Right ventricle myocardium superior (tissue), 1 donor: Measurements from ENCODE around the gene ART3. TPM values are rescaled to one million over a fixed set of nuclear protein-coding genes. Genes with fewer than 3 reads are reported as not detected.
"Not testable (repeated sequence)": the region's sequence is repeated elsewhere in the genome, so short reads cannot be mapped to it uniquely, and the experiment has no call there.

Experiments used
- ATAC-seq: fragments of 200-7000 bp; cut with Tn5 transposase; one replicate; pipeline ENCODE4 v1.9.1; 2020; ENCODE audit warnings: mild to moderate bottlenecking; ENCODE audit not compliant: poor library complexity
- DNase-seq: peaks from one replicate; pipeline ENCODE4 v3.0.0-alpha.2; 2020
- intact Hi-C: fragments of 100-400 bp; cut with DNase I; formaldehyde crosslinking; loops from one replicate; pipeline ENCODE4 v1.11.2; 2022
- long read RNA-seq: library from polyadenylated mRNA; unstranded; transcript quantifications from one replicate; pipeline ENCODE4 v2.0.0, GENCODE V29; 2021
- total RNA-seq: library from RNA; stranded (reverse); fragmentation: NEBNext Ultra II Directional; extraction: Animal tissue kit (Norgen Biotek cat#: 25700); gene quantifications from one replicate; pipeline ENCODE4 v1.2.1, GENCODE V29; 2021
- donor health status: DM: no; HTN: yes; CAD: no; lungs with severe emphysema.

ART3 gene, protein sequence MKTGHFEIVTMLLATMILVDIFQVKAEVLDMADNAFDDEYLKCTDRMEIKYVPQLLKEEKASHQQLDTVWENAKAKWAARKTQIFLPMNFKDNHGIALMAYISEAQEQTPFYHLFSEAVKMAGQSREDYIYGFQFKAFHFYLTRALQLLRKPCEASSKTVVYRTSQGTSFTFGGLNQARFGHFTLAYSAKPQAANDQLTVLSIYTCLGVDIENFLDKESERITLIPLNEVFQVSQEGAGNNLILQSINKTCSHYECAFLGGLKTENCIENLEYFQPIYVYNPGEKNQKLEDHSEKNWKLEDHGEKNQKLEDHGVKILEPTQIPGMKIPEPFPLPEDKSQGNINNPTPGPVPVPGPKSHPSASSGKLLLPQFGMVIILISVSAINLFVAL
- 164 TPM for total RNA-seq
- long read RNA-seq, transcript ART3-203 (12 exons, 1,561 nt), result major isoform, 18 of 166 reads
- long read RNA-seq, partial matches to known transcripts, result 3 of 166 reads
- long read RNA-seq, other reads (novel, unspliced or antisense), result 143 of 166 reads

DNA sequence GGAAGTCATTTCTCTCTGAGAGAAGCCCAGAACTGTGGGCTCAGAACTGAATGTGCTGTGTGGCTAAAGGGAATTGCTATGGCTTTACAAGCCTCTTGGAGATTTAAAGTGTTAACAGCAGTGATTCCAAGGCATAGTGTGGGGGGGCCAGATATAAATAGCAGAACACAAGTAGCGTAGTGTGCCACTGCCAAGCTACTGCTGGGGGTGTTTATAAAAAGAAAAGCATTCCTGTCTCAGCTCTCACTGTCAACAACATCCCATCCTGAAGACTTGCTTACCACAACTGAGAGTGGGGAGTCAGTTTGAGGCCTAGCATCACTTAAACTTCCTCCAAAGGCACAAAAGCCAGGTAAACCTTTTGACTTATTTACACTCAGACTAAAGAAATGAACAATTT lies at the start of gene ART3:
Gene ART3, plus strand, starts transcription at position 242 of the 400 bp plus-strand sequence. CDS start 1,181 bp downstream, outside the sequence.
- peak; percentile 91 for ATAC-seq
- DNase-seq, result no peak
- intact Hi-C loops, result no loop called here

DNA sequence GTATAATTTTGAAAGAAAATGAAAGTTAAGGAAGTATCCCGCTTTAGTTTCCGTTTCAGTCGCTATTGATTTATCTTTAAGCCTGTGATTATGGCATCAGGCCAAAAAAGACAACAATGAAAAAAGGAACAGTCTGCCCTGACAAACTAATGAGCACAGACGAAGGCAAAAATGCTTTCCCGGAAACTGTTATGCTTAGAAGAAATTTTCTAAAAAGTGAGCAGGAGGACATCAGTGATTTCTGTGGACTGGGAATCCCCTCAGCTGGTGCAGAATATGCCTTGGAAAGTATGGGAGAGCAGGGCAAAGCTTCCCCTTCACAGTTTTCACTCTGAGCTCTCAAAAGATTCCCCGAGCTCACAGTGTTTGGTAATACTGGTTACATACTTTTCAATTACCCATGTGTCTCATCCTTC lies 46.2 kb upstream of the ART3 start:
- ATAC-seq (peak; percentile 52), DNase-seq (no peak)
- intact Hi-C loops, result no loop called here

DNA sequence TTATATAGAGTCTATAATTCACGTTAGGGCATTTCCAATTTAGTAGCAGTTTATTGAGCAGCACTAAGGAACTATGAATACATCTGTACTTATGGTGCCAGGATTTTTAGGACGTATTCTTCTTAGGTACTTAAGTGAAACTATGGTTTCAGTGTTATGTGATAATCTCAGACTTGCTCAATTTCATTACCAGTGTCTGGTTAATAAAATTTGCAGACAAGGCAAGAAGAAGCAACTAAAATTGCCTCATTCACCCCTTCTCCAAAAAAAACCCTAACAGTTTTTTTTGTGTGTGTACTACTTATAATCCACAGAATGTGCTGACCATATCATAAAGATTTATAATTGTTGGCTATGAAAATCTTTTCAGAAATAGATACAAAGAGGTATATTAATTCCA lies 45.2 kb upstream of the ART3 start:
- intact Hi-C loops, result no loop called here
- no peak for DNase-seq
- no peak for ATAC-seq

DNA sequence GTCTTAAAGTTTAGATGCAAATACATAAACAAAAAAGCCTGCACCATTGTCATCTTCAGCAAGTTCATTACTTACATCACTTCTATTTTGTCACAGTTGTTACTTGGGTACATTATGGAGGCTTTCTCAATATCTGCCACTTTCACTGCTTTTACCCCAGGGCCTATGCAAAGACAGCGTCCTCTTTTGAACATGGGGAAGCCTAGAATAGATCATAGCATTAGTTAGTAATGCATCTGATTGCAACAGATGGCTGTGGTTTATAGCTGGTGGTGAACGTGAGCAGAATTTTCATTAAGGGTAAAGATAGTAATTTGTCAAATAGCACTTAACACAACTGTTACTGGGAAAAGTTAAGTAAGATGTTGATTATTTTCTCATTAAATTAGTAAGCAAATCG lies 39.4 kb upstream of the ART3 start:
- no peak for ATAC-seq
- DNase-seq, result no peak
- intact Hi-C loops, result no loop called here

DNA sequence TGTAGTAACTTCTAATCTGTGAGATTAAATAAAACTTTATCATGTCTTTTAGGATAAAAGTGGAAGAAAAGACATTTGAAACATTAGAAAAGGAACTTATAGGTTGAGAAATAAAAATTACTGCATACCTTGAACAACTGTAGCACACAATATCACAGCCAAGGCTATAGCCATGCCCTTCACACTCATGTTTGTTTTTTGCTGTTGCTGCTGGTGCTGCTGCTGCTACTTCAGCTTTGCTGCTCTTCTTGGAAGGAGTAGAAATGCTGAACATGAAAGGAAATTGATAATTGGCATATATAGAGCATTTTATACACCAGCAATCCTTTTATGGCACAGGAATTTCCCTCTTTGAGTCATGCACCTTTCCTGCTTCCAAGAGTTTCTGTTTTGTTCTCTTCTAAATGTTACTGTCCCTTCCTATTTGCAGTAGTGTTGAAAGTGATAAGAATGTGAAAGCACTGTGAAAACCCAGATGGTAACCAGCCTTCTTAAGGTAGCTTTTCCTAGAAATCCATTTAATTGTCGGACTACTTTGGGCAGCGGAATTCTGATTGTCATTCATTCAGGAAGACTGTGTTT lies 38.6 kb upstream of the ART3 start, which contains the start of gene CXCL11:
Gene CXCL11, minus strand, starts transcription at position 272 of the 582 bp plus-strand sequence. Its CDS starts 83 bp downstream, at position 189.
- intact Hi-C loops, result no loop called here
- no peak for ATAC-seq
- DNase-seq, result no peak

DNA sequence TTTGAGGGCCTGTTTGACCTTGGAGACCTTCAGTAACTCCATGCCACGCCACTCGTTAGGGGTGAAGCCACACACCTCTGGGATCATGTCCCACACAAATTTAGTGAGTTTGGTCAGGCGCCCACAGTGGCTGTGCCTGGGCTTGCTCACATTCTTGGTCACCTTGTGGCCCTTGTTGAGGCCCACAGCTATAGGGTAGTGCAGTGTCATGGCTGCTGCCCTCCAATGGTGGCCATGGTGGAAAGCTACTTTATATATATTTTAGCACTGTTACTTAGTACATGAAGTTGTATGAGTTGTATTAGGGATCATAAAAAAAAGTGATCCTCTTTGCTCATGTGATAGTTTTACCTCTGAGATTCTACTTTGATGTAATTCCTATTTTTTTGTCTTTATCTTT lies 37.7 kb upstream of the ART3 start:
- intact Hi-C loops, result no loop called here
- DNase-seq (no peak), ATAC-seq (no peak)

DNA sequence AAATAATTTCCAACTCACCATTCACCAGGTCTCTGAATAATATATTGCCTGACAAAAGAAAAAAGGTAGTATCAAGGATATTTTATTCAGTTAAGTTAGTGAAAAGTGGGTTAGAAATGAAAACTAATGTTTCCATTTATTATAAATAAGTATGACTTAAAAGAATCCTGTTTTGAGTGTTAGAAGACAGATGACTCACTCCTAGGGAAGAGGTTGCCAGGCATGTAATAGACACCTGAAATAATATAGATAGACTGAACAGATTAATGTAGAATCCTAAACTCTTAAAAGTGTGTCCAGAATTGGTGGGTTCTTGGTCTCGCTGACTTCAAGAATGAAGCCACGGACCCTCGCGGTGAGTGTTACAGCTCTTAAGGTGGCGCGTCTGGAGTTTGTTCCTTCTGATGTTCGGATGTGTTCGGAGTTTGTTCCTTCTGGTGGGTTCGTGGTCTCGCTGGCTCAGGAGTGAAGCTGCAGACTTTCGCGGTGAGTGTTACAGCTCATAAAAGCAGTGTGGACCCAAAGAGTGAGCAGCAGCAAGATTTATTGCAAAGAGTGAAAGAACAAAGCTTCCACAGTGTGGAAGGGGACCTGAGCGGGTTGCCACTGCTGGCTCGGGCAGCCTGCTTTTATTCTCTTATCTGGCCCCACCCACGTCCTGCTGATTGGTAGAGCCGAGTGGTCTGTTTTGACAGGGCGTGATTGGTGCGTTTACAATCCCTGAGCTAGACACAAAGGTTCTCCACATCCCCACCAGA lies 32.1 kb upstream of the ART3 start:
- intact Hi-C loops, result not testable (repeated sequence)

DNA sequence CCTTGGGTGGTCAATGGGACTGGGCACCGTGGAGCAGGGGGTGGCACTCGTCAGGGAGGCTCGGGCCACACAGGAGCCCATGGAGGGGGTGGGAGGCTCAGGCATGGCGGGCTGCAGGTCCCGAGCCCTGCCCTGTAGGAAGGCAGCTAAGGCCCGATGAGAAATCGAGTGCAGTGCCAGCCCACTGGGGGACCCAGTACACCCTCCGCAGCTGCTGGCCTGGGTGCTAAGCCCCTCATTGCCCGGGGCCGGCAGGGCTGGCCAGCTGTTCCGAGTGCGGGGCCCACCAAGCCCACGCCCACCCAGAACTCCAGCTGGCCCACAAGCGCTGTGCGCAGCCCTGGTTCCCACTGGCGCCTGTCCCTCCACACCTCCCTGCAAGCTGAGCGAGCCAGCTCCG lies 31.2 kb upstream of the ART3 start:
- intact Hi-C loops, ATAC-seq, DNase-seq: not testable (repeated sequence)

More for the DNA sequence above, 32.1 kb upstream of the ART3 start:
- not testable (repeated sequence) for DNase-seq, ATAC-seq

DNA sequence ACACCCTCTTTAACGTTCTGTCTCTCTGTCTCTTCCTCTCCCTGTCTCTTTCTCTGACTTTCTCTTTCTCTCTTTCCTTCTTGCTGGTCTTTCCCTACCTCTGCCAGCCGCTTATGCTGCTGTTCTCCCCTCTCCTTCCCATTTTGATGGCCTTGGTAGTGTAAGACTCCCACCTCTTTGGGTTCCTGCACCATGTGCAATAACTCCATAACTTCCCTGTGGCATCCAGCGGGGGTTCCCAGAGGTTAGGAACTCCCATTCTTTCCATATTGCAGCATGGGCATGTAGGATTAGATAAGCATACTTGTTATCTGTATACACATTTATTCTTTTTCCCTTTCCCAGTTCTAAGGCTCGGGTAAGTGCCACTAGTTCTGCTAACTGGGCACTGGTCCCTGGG lies 29.8 kb upstream of the ART3 start:
- DNase-seq, ATAC-seq, intact Hi-C loops: not testable (repeated sequence)

DNA sequence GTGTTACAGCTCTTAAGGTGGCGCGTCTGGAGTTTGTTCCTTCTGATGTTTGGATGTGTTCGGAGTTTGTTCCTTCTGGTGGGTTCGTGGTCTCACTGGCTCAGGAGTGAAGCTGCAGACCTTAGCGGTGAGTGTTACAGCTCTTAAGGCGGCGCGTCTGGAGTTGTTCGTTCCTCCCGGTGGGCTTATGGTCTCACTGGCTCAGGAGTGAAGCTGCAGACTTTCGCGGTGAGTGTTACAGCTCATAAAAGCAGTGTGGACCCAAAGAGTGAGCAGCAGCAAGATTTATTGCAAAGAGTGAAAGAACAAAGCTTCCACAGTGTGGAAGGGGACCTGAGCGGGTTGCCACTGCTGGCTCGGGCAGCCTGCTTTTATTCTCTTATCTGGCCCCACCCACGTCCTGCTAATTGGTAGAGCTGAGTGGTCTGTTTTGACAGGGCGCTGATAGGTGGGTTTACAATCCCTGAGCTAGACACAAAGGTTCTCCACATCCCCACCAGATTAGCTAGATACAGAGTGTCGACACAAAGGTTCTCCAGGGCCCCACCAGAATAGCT lies 24.6 kb upstream of the ART3 start:
- intact Hi-C loops, ATAC-seq, DNase-seq: not testable (repeated sequence)

DNA sequence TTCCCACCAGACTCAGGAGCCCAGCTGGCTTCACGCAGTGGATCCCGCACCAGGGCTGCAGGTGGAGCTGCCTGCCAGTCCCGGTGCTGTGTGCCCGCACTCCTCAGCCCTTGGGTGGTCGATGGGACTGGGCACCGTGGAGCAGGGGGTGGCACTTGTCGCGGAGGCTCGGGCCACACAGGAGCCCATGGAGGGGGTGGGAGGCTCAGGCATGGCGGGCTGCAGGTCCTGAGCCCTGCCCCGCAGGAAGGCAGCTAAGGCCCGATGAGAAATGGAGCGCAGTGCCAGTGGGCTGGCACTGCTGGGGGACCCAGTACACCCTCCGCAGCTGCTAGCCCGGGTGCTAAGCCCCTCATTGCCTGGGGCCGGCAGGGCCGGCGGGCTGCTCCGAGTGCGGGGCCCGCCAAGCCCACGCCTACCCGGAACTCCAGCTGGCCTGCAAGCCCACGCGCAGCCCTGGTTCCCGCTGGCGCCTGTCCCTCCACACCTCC lies 23.9 kb upstream of the ART3 start:
- ATAC-seq, intact Hi-C loops, DNase-seq: not testable (repeated sequence)

DNA sequence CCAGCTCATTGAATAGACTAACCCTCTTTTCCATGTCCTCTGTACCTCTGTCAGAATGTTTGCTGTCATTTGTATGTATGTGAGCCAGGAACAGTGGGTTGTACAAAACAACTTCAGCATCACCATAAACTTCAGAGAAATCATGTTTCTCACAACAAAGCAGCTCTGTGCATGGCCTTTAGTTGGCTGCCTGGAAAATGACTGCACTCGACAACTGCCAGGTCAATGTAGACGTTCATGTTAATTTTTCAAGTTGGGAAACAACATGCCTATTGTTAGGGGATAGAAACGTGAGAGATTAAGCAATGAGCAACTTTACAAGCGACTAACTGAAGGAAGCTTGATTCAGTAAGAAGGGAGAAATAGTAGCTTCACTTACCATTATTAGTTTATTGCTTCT lies 20.8 kb upstream of the ART3 start:
- intact Hi-C loops, result no loop called here
- DNase-seq (no peak), ATAC-seq (no peak)

DNA sequence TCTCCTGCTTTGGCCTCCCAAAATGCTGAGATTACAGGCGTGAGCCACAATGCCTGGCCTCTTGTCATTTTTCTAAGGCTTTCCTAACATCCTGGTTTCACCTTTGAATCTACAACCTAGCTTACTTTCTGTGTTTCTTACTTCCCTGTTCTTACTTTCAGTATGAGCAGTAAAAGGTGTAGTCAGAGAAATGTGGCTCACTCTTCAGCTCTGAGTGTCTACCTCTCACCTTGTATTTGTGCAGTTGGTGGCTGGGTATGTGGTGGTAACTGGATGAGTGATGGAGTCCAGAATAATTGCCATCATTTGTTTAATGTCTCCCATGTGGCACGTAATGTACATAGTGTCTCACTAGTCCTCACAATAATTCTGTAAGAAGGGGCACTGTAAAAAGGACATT lies 19.5 kb upstream of the ART3 start:
- ATAC-seq, result no peak
- intact Hi-C loops, result no loop called here
- no peak for DNase-seq

DNA sequence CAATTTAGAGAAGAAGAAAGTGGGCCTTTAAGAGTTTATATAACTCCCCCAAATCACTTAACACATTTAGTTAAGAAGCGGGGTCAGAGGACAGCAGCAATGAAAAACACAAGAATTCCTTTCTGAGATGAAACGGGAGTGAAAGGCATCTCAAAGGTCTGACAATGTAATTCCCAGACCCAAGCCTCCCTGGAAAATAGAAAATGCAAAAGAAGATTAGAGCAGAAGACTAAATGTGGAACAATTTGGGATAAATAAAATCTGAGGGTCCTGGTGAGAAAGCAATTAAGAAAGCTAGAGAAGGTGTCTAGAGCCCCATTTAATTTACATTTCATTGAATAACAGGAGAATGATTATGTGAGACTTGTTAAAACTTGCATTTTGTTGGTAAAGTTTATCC lies 19.1 kb upstream of the ART3 start:
- ATAC-seq (no peak), DNase-seq (no peak)
- intact Hi-C loops, result no loop called here

DNA sequence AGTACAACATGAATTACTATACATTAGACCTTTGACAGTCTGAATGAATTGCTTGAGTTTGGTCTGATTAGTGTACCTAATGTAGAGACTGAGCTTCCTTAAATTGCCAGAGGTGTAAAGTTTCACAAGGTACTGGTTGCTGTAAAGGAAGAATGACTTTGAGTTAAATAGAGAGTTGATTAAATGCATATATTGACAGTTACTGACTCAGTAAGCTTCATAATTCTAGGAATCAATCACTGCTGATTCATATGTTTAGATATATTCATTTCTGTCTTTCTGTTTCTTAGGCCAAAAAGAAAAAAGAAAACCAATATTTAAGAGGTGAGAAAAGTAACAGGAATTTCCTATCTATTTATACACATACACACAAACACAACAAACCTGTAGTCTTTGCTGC lies 16.2 kb upstream of the ART3 start:
- ATAC-seq (no peak), DNase-seq (no peak)
- intact Hi-C loops, result no loop called here

DNA sequence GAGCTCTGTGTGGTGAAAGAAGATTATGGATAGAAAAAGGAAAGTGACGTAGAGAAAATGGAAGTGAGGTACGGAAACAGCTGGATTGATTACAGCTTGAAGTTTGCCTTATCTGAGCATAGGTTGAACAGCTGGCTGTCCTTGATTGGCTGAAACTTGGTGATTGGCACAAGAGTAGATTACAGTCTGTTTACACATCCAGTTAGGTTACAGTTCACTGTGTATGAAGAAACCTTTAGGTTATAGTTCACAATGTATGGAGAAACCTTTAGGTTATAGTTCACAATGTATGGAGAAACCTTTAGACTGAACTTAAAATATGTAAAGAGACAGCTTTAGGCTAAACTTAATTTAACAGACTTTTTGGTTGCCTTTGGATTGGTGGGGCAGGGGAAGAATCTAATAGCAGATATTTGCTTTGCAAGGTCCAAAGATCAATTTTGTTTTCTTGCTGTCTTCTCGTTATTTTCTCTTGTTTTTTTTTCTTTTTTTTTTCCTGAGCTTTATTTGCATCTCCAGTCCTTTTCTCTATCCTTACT lies 15.6 kb upstream of the ART3 start:
- no peak for DNase-seq
- ATAC-seq, result no peak
- intact Hi-C loops, result no loop called here

DNA sequence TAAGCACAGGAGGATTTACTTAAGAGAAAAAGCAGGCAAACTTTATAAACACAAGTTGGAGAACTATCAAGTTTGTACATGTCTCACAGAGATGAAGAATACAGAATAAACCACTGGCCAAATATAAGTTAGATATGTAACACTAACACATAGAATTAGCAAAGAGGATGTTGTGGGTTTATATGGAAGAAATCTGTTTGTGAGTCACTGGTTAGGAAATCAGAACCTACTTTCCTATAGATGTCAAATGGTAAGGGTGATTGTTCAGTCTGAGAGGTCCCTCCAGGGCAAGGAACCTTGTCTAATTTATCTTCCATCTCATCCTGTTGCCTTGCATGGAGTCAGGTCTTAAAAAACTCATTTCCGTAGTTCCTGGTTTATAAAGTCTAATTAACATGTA lies 14.8 kb upstream of the ART3 start:
- intact Hi-C loops, result loop anchor here (10.0 kb wide), 1 partner anchor 145 kb away; no protein-coding TSS in a partner anchor
- DNase-seq (no peak), ATAC-seq (no peak)

DNA sequence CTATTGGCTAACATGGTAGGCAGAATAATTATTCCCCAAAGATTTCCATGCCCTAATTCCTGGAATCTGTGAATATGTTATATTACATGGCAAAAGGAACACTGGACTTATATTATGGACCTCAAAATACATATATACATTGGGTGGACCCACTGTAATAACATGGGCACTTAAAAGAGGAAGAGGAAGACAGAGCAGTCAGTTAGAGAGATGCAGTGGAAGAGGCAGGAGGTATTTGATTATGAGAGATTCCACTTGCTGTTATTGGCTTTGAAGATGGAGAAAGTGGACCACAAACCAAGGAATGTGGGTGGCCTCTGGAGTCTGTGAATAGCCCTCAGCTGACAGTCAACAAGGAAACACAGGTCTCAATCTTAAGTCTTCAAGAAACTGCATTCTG lies 14.0 kb upstream of the ART3 start:
- intact Hi-C loops, result loop anchor here (10.0 kb wide), 1 partner anchor 146 kb away; no protein-coding TSS in a partner anchor
- no peak for DNase-seq
- ATAC-seq, result no peak
